ENCODE measurements around the gene ZBTB17.
"Not testable (repeated sequence)": the region's sequence is repeated elsewhere in the genome, so short reads cannot be mapped to it uniquely, and the experiment has no call there.

Gene ZBTB17

GRCh38 chr1:15892857-15893599 is 82.9 kb downstream of the ZBTB17 start:
- DNase-seq = not testable (repeated sequence)

Data from central memory CD4-positive, alpha-beta T cell (primary cell).